NB4 (cell line): ENCODE data around the gene CCRL2.
"Not testable (repeated sequence)": the region's sequence is repeated elsewhere in the genome, so short reads cannot be mapped to it uniquely, and the experiment has no call there.

ENCODE experiments used
- POLR2A ChIP-seq: IDR thresholded peaks from 2 replicates; pipeline ENCODE4 v1.6.1; 2011; ENCODE audit warnings: mild to moderate bottlenecking; ENCODE audit not compliant: insufficient read length; ENCODE audit errors: extremely low read depth
- TF ChIP-seq, protein P1 (sequence below): IDR thresholded peaks from one replicate; pipeline ENCODE4 v1.5.1; 2012; ENCODE audit warnings: low read depth, low read length
- TF ChIP-seq, protein P2 (sequence below): IDR thresholded peaks from 2 replicates; pipeline ENCODE4 v1.6.1; 2011; ENCODE audit warnings: low read depth, low read length

DNA sequence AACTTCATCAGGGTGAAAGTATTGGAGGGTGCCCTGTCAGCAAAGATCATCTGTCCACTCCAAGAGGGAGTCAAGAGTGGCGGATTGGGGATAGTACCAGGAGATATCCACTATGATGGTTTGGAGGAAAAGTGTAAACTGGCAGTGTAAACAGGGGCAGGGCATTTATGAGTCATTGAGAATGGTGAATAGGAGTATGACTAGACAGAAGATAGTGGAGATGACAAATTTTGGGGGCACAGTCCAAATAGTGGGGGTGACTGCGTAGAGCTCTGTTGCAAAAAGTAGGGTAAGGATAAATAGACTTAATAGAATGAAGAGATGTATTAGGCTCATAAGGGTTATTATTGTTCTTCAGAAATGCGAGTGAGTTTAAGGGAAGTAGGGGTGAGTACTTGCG, 18.2 kb upstream of the CCRL2 start:
- TF ChIP-seq, protein P1, sequence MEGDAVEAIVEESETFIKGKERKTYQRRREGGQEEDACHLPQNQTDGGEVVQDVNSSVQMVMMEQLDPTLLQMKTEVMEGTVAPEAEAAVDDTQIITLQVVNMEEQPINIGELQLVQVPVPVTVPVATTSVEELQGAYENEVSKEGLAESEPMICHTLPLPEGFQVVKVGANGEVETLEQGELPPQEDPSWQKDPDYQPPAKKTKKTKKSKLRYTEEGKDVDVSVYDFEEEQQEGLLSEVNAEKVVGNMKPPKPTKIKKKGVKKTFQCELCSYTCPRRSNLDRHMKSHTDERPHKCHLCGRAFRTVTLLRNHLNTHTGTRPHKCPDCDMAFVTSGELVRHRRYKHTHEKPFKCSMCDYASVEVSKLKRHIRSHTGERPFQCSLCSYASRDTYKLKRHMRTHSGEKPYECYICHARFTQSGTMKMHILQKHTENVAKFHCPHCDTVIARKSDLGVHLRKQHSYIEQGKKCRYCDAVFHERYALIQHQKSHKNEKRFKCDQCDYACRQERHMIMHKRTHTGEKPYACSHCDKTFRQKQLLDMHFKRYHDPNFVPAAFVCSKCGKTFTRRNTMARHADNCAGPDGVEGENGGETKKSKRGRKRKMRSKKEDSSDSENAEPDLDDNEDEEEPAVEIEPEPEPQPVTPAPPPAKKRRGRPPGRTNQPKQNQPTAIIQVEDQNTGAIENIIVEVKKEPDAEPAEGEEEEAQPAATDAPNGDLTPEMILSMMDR, result not testable (repeated sequence)
- TF ChIP-seq POLR2A, result not testable (repeated sequence)
- TF ChIP-seq, protein P2, sequence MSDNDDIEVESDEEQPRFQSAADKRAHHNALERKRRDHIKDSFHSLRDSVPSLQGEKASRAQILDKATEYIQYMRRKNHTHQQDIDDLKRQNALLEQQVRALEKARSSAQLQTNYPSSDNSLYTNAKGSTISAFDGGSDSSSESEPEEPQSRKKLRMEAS, result not testable (repeated sequence)
